Thoracic aorta (tissue), 2 donors: Measurements from ENCODE around the gene DEFB113. TPM values are rescaled to one million over a fixed set of nuclear protein-coding genes. Genes with fewer than 3 reads are reported as not detected.

ENCODE experiments used
- ATAC-seq: fragments of 150-250 bp; one replicate; pipeline ENCODE4 v1.8.0; 2017; ENCODE audit warnings: low read depth; ENCODE audit not compliant: insufficient number of reproducible peaks, low FRiP score
- DNase-seq: peaks from one replicate; pipeline ENCODE4 v3.0.0-alpha.2; 2020; ENCODE audit warnings: low spot score
- H3K27ac ChIP-seq, 2 donors: fragments of 200-600 bp; sonication (generic); 1 replicate in 1 of 2; 2 replicates in 1 of 2; pipeline ENCODE4 v1.5.1; 2016; ENCODE audit warnings: mild to moderate bottlenecking in 2 of 2, moderate library complexity in 2 of 2
- H3K27me3 ChIP-seq: fragments of 200-600 bp; sonication (generic); replicated peaks from 2 replicates; pipeline ENCODE4 v1.6.0; 2016; ENCODE audit warnings: mild to moderate bottlenecking; ENCODE audit not compliant: insufficient read depth
- H3K36me3 ChIP-seq: fragments of 200-600 bp; sonication (generic); one replicate; pipeline ENCODE4 v1.5.1; 2016
- H3K4me1 ChIP-seq, 2 donors: fragments of 200-600 bp; sonication (generic); 1 replicate in 1 of 2; 2 replicates in 1 of 2; pipeline versions ENCODE4 v1.5.1 to v1.6.0; 2016; ENCODE audit warnings: low read depth in 2 of 2, mild to moderate bottlenecking in 1 of 2; ENCODE audit not compliant: control insufficient read depth in 1 of 2
- H3K4me3 ChIP-seq: fragments of 200-600 bp; sonication (generic); 2 replicates; pipeline ENCODE4 v1.5.1; 2016; ENCODE audit warnings: mild to moderate bottlenecking
- H3K9me3 ChIP-seq: fragments of 200-600 bp; sonication (generic); 2 replicates; pipeline ENCODE4 v1.5.1; 2016
- CTCF ChIP-seq: fragments of 200-600 bp; sonication (generic); IDR thresholded peaks from one replicate; pipeline ENCODE4 v1.5.1; 2019; ENCODE audit warnings: antibody characterized with exemption
- total RNA-seq, 2 donors: library from RNA; depleted of rRNA; stranded (reverse); fragments of >200 nt; gene quantifications; one replicate each; pipeline versions ENCODE4 v1.1.0 to v1.2.3, GENCODE V29; 2016

The DEFB113 gene
- total RNA-seq, 2 donors from 2014 or later = not detected

- H3K4me3 ChIP-seq = no peak overlapping the region
Observed at GRCh38 chr6:49978332-49979226, 9.2 kb upstream of the DEFB113 start.

GRCh38 chr6:49966823-49967222 lies 2.6 kb downstream of the DEFB113 start:
- ATAC-seq = no peak

More at GRCh38 chr6:49978332-49979226, 9.2 kb upstream of the DEFB113 start:
- no peaks in the 10 kb centered on the region for H3K36me3 ChIP-seq
- DNase-seq = no peak
- H3K27me3 ChIP-seq = no peaks in the 10 kb centered on the region
- H3K9me3 ChIP-seq = no peaks in the 10 kb centered on the region
- H3K4me1 ChIP-seq = no peaks in the 10 kb centered on the region
- no peak for TF ChIP-seq CTCF
- H3K27ac ChIP-seq = no peak overlapping the region
- ATAC-seq = no peak

GRCh38 chr6:49966334-49966733 lies 3.1 kb downstream of the DEFB113 start:
- Histone ChIP-seq H3K27ac (no peak overlapping the region), H3K9me3 (no peaks in the 10 kb centered on the region), H3K36me3 (no peaks in the 10 kb centered on the region), H3K4me3 (no peak overlapping the region), H3K4me1 (no peaks in the 10 kb centered on the region), H3K27me3 (no peaks in the 10 kb centered on the region)
- DNase-seq (no peak), ATAC-seq (no peak)
- TF ChIP-seq CTCF = no peak

More at GRCh38 chr6:49966823-49967222, 2.6 kb downstream of the DEFB113 start:
- TF ChIP-seq CTCF = no peak
- Histone ChIP-seq H3K27me3 (no peaks in the 10 kb centered on the region), H3K27ac (no peak overlapping the region), H3K36me3 (no peaks in the 10 kb centered on the region), H3K4me3 (no peak overlapping the region), H3K4me1 (no peaks in the 10 kb centered on the region), H3K9me3 (no peaks in the 10 kb centered on the region)
- DNase-seq = no peak

- Histone ChIP-seq H3K4me1 (no peaks in the 10 kb centered on the region), H3K9me3 (no peaks in the 10 kb centered on the region), H3K27ac (no peak within 1 kb of the TSS), H3K27me3 (no peaks in the 10 kb centered on the region), H3K36me3 (no peaks in the 10 kb centered on the region), H3K4me3 (no peak within 1 kb of the TSS)
- DNase-seq (no peak), ATAC-seq (no peak)
- no peak for TF ChIP-seq CTCF
Observed at GRCh38 chr6:49964064-49964463, 5.4 kb downstream of the DEFB113 start, which contains the start of gene DEFB114. Gene DEFB114, minus strand, starts transcription at chr6:49964164. Its CDS starts 59 bp downstream, at chr6:49964105.

- no peak for ATAC-seq
- no peak for TF ChIP-seq CTCF
- H3K4me1 ChIP-seq = no peaks in the 10 kb centered on the region
- H3K36me3 ChIP-seq = no peaks in the 10 kb centered on the region
- no peak overlapping the region for H3K4me3 ChIP-seq
- no peak overlapping the region for H3K27ac ChIP-seq
- no peaks in the 10 kb centered on the region for H3K27me3 ChIP-seq
- no peak for DNase-seq
- H3K9me3 ChIP-seq = no peaks in the 10 kb centered on the region
Observed at GRCh38 chr6:49958180-49958579, 11.2 kb downstream of the DEFB113 start.
